Measurements from ENCODE around the gene SAMHD1.

DNA sequence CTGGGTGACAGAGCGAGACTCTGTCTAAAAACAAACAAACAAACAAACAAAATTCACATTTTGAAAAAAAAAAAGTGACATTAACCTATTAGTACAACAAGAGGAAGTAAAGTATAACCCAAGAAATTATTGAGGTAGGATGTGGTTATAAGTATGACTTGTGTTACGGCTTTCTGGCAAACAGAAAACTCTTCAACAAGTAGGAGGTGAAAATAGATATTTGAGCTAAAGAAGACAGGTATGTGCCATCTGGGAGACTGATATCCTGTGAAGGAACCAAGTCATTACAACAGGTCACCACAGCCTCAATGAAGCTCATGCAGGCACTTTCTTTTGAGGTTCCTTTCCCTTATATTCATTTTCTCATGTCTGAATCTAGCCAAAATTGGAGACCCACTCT, 46.8 kb downstream of the SAMHD1 start:
- TF ChIP-seq POLR2AphosphoS5 (IDR thresholded peaks at IDR 0.05): no peak
- TF ChIP-seq, protein P1, sequence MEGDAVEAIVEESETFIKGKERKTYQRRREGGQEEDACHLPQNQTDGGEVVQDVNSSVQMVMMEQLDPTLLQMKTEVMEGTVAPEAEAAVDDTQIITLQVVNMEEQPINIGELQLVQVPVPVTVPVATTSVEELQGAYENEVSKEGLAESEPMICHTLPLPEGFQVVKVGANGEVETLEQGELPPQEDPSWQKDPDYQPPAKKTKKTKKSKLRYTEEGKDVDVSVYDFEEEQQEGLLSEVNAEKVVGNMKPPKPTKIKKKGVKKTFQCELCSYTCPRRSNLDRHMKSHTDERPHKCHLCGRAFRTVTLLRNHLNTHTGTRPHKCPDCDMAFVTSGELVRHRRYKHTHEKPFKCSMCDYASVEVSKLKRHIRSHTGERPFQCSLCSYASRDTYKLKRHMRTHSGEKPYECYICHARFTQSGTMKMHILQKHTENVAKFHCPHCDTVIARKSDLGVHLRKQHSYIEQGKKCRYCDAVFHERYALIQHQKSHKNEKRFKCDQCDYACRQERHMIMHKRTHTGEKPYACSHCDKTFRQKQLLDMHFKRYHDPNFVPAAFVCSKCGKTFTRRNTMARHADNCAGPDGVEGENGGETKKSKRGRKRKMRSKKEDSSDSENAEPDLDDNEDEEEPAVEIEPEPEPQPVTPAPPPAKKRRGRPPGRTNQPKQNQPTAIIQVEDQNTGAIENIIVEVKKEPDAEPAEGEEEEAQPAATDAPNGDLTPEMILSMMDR (IDR thresholded peaks at IDR 0.05 in 8 of 11, conservative IDR thresholded peaks at IDR 0.05 in 3 of 11): no peak

All from spleen (tissue), 7 donors.